ENCODE results near the gene TEX11.
"Not testable (repeated sequence)": the region's sequence is repeated elsewhere in the genome, so short reads cannot be mapped to it uniquely, and the experiment has no call there.

- TF ChIP-seq CTCF (IDR thresholded peaks at IDR 0.05; ENCODE audit: low read depth, low read length); POLR2A (IDR thresholded peaks at IDR 0.05; ENCODE audit: extremely low read depth, insufficient read length); MYC (IDR thresholded peaks at IDR 0.05; ENCODE audit: low read depth, low read length): not testable (repeated sequence)
Measured at GRCh38 chrX:70657546-70657945, 251.0 kb downstream of the TEX11 start.

Measured in NB4 (cell line).